HEK293T (cell line): ENCODE results near the gene PHAX.

Source experiments
- ARNT ChIP-seq: fragments of 450-650 bp; IDR thresholded peaks from 2 replicates; pipeline ENCODE4 v1.6.1; 2017; ENCODE audit warnings: mild to moderate bottlenecking
- BHLHE40 ChIP-seq: fragments of 450-650 bp; IDR thresholded peaks from 2 replicates; pipeline ENCODE4 v1.6.1; 2016; ENCODE audit warnings: mild to moderate bottlenecking, moderate library complexity, borderline replicate concordance
- ELF4 ChIP-seq: fragments of 450-650 bp; IDR thresholded peaks from 2 replicates; pipeline ENCODE4 v1.6.1; 2017; ENCODE audit warnings: antibody characterized with exemption
- FOXK2 ChIP-seq: fragments of 450-650 bp; IDR thresholded peaks from 2 replicates; pipeline ENCODE4 v1.6.1; 2016; ENCODE audit warnings: mild to moderate bottlenecking
- FOXM1 ChIP-seq: fragments of 450-650 bp; IDR thresholded peaks from 2 replicates; pipeline ENCODE4 v1.6.1; 2017; ENCODE audit warnings: mild to moderate bottlenecking, borderline replicate concordance
- HDGF ChIP-seq: fragments of 450-650 bp; IDR thresholded peaks from 2 replicates; pipeline ENCODE4 v1.6.1; 2017; ENCODE audit warnings: antibody characterized with exemption, borderline replicate concordance
- L3MBTL2 ChIP-seq: fragments of 450-650 bp; conservative IDR thresholded peaks from 2 replicates; pipeline ENCODE4 v1.6.1; 2016; ENCODE audit warnings: mild to moderate bottlenecking
- LEF1 ChIP-seq: fragments of 450-650 bp; IDR thresholded peaks from 2 replicates; pipeline ENCODE4 v1.6.1; 2017; ENCODE audit warnings: mild to moderate bottlenecking, borderline replicate concordance
- NFRKB ChIP-seq: fragments of 450-650 bp; IDR thresholded peaks from 2 replicates; pipeline ENCODE4 v1.6.1; 2016; ENCODE audit warnings: mild to moderate bottlenecking, moderate library complexity
- PKNOX1 ChIP-seq: fragments of 450-650 bp; IDR thresholded peaks from 2 replicates; pipeline ENCODE4 v1.6.1; 2016
- SP1 ChIP-seq: fragments of 450-650 bp; IDR thresholded peaks from 2 replicates; pipeline ENCODE4 v1.6.1; 2017
- SUZ12 ChIP-seq: fragments of 450-650 bp; IDR thresholded peaks from 2 replicates; pipeline ENCODE4 v1.6.1; 2016; ENCODE audit warnings: mild to moderate bottlenecking
- TARDBP ChIP-seq: fragments of 450-650 bp; IDR thresholded peaks from 2 replicates; pipeline ENCODE4 v1.6.1; 2016
- ZNF384 ChIP-seq: fragments of 450-650 bp; IDR thresholded peaks from 2 replicates; pipeline ENCODE4 v1.6.1; 2016

- TF ChIP-seq HDGF (no peak), SP1 (no peak), ZNF384 (no peak), BHLHE40 (no peak), NFRKB (no peak), TARDBP (no peak), ELF4 (no peak), FOXM1 (no peak), ARNT (no peak), SUZ12 (no peak), FOXK2 (no peak), PKNOX1 (no peak), LEF1 (no peak), L3MBTL2 (no peak)
These were observed 73.4 kb downstream of the PHAX start for GRCh38 chr5:126674145-126674544.
